ENCODE data around the gene PCK1. TPM values are rescaled to one million over a fixed set of nuclear protein-coding genes. Genes with fewer than 3 reads are reported as not detected.

The PCK1 gene
- total RNA-seq, 1 donor from 2014 or later = not detected

DNA sequence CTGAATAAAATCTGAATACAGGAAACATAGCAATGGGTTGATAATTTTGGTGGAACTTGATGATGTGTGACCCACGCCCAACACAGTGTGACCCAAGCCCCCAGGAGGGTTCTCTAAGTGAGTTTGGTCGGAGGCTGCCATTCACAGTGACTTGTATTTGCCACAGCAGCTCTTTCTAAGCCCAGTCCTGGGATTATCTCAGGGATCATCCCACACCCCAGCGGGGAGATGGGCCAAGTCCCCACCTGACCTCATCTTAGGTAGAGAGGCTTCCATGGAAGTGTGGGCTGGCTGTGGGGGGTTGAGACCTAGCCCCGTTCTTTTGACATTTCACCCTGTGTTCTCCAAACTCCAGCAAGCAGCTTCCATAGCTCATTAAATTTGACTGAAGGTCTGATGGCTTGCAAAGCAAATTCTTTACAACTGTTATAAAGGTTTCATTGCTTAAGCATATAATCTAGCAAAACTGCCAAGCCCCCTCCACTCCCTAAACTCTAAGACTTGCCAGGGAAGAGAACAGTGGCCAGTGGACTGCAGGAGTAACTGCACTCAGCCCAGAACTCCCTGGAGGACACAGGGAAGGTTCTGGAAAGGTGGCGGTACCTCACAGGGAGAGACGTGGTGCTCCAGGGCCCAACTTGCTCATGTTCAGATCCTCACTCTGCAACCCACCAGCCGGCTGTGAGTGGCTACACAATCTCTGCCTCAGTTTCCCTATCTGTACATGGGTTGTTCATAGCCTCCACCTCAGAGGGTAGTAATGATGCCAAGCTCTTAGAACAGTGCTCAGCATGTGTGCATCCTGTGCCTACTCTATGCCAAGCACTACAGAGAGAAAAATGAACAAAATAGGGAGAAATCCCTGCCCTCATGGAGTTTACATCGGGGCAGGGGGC is 1.0 kb upstream of the PCK1 start:
- DNase-seq (ENCODE audit: extremely low read depth, low read depth, low spot score) = no peak

GRCh38 chr20:57561356-57562279 is 708 bp downstream of the PCK1 start:
- no peak for DNase-seq (ENCODE audit: extremely low read depth, low read depth, low spot score)

GRCh38 chr20:57562541-57563465 is 1.9 kb downstream of the PCK1 start:
- no peak for DNase-seq (ENCODE audit: extremely low read depth, low read depth, low spot score)

GRCh38 chr20:57563522-57563921 is 2.6 kb downstream of the PCK1 start:
- no peak for DNase-seq (ENCODE audit: extremely low read depth, low read depth, low spot score)

DNA sequence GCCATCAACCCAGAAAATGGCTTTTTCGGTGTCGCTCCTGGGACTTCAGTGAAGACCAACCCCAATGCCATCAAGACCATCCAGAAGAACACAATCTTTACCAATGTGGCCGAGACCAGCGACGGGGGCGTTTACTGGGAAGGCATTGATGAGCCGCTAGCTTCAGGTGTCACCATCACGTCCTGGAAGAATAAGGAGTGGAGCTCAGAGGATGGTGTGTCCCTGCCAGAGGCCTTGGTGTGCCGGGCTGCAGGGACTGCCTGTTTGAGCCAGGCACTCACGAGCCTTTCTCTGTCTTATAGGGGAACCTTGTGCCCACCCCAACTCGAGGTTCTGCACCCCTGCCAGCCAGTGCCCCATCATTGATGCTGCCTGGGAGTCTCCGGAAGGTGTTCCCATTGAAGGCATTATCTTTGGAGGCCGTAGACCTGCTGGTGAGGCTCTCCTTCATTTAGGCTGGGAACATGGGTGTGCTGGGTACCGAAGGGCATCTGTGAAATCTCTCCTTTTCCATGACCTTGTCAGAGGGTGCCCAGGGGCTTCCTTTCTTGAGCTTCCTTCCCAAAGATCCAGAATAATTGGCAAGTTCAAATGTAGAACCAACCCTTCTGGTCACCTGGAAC is 3.4 kb downstream of the PCK1 start:
- DNase-seq (ENCODE audit: extremely low read depth, low read depth, low spot score) = no peak

DNA sequence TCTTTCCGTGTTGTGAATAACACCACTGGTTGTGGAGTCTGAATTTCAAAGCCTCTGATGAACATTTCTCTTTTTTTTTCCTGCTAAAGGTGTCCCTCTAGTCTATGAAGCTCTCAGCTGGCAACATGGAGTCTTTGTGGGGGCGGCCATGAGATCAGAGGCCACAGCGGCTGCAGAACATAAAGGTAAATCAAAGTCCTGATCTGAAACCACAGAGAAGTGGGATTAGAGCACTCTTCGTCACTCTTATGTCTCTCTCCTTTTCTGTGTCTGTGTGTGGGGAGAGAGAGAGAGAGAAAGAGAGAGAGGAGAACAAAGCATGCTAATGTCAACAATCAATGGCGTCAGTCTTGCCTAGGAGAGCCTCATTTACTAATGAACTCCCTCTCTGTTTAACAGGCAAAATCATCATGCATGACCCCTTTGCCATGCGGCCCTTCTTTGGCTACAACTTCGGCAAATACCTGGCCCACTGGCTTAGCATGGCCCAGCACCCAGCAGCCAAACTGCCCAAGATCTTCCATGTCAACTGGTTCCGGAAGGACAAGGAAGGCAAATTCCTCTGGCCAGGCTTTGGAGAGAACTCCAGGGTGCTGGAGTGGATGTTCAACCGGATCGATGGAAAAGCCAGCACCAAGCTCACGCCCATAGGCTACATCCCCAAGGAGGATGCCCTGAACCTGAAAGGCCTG is 4.2 kb downstream of the PCK1 start:
- no peak for DNase-seq (ENCODE audit: extremely low read depth, low read depth, low spot score)

DNA sequence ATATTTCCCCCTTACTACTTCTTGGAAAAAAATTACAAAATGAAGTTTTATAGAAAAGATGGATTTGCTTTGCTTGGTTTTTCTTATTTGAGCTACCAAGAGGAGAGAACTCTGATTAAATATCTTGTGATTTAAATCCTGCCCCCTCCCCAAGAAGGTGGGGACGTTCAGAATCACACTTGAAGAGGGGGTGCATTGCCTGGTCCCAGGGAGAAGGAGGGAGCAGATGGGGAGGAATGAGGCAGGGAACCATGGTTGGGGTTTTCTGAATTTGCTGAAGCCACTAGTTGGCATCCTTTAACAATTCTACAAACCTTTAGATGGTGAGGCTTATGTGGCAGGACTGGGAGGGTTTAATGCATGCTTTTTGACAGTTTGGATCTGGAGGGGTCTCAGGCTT is 5.5 kb downstream of the PCK1 start:
- no peak for DNase-seq (ENCODE audit: extremely low read depth, low read depth, low spot score)

DNA sequence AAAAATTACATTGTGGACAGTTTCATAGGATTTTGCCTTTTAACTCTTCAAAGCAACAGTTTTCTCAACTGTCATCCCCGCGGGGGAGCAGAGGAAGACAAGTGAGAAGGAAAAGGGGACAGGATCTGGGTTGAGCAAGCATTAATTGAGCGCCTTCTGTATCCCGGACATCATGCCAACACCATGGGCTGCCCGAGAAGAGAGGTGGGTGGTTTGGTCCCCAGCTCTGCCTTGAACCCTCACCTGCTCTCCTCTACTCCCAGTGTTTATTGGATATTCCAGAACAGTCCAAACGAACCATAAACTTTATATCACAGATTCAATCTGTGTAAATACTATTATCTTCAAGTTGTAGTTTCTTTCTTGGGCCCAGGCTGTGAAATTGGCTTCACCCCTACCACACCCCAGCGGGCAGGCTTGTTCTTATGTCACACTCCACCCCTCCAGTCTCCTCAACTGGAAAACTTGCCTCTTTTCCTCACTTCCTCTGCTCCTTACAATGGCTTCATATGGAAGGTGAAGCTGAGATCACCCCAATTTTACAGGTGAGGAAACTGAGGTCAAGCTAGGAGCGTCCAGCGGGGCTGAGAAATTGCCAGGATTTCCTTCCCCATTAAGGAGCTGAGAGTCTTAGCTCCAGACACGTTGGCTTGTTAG is 6.0 kb downstream of the PCK1 start:
- no peak for DNase-seq (ENCODE audit: extremely low read depth, low read depth, low spot score)

DNA sequence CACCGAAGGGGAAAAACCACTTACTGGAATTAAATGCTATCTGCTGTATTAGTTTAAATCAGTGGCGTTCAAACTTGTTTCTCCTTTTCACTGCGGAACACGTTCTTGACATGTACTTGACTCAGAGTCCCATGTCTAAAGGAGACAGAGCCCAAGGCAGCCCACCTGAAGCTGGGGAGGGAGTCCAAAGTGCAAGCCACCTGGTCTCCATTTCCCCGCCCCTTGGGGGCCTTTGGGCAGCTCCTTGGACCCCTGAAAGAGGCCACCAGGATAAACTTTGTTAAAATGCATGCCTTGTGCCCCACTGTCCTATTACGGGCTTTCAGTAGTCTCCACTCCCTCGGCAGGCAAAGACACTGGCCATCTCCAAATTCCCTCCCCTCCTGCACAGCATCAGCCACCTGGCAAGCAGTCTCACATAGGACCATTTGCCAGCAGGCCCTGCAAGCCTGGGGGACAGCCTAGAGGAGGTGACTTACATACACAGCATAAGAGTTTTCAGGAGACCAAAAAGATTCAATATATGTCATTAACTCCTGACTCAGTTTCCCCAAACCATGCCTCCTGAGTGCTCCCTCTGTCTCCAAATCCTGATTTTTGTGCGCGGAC is 6.7 kb downstream of the PCK1 start:
- DNase-seq (ENCODE audit: extremely low read depth, low read depth, low spot score) = no peak

- no peak for DNase-seq (ENCODE audit: extremely low read depth, low read depth, low spot score)
Observed at GRCh38 chr20:57568088-57568896, 7.4 kb downstream of the PCK1 start.

DNA sequence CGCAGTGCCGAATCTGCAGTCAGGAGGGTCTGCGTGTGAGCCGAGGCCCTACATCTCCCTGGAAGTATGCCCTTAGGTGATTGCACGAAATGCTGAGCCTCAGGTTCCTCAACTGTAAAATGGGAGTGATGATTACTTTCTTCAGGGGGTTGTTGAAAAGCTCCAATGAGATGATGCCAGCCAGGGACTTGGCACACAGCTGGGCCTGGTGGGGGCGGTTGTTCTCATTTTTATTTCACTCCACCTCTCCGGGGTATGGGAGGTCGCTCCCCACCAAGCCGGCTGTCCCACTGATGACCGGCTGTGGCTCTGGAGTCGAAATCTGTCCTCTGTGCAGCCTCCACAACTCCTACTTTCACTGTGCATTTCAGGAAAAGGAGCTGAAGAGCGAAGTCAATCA is 8.1 kb downstream of the PCK1 start:
- no peak for DNase-seq (ENCODE audit: extremely low read depth, low read depth, low spot score)

DNA sequence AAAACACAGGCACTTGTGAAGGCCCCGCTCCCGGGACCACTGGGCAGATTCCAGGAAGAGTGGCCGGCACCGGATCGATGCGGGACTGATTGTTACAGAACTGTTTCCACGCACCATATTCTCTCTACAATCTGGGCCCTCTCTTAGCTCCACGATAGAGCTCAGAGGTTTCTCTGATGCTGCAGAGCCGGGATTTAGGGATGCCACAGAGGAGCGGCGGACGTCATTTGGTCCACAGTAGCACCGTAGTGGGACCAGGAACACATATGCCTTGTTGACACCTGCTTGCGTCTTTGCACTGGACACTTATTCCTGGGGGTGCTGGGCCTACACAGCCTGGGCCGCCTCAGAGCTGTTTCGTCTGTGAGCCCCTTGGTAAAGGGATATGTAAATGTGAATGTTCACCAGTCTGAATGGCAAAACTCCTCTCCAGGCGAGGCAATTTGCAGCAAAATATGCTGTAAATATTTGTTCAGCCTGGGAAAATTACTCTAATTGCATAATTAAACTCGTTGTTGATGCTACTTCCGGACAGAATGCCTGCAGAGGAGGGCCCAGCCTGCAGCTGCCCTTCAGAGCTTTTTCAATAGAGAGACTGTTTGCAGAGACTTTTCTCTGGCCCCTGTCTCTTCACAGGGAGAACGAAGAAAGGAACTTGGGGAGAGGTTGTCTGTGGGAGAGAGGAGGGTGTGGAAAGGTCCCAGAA is 9.4 kb downstream of the PCK1 start:
- no peak for DNase-seq (ENCODE audit: extremely low read depth, low read depth, low spot score)

- DNase-seq (ENCODE audit: extremely low read depth, low read depth, low spot score) = no peak
Observed at GRCh38 chr20:57570920-57571319, 10.0 kb downstream of the PCK1 start.

DNA sequence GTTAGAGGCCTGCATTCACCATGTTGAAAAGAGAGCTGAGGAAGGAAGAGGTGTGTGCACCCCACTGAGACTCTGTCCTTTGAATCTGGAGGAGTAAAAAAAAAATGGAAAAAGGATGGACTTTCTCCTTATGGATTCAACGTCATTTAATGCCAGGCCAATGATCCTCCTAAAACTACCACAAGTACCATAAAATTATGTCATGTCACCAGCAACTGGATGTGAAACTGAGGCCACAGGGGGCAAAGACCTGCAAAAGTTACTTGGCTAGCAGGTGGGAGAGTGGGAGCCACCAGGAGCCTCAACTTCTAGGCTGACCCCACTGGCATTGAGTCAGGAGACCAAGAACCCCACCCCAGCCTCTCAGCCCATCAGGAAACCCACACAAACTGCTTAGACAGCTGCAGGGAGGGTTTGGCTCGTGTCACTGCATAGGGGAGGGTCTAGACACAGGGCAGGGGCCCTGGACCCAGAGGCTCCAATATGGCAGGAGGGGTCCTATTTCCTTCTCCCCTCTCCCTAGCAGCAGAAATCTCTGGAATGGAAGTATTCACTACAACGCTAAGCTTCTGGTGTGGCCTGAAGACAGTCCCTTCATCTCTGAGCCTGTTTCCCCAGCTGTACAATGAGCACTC is 11.0 kb downstream of the PCK1 start:
- no peak for DNase-seq (ENCODE audit: extremely low read depth, low read depth, low spot score)

GRCh38 chr20:57573242-57573641 is 12.3 kb downstream of the PCK1 start:
- DNase-seq (ENCODE audit: extremely low read depth, low read depth, low spot score) = no peak

GRCh38 chr20:57573894-57574293 is 13.0 kb downstream of the PCK1 start:
- DNase-seq (ENCODE audit: extremely low read depth, low read depth, low spot score) = no peak

DNA sequence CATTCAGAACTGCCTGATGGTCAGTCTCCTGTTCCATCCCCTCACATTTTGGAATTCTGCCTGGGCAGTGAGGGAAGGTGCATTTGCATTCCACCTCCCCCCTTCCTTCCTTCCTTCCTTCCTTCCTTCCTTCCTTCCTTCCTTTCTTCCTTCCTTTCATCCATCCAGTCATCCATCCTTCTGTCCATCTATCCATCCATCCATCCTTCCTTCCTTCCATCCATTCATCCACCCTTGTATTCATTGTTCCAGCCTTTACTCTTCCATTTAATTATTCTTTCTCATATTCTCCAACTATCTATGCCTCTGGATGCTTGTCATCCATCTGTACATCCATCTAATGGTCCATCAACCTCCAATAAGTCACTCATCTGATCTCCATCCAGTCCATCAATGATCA is 14.0 kb downstream of the PCK1 start:
- no peak for DNase-seq (ENCODE audit: extremely low read depth, low read depth, low spot score)

Measured in glomerular endothelial cell (primary cell).